Stimulated activated CD4-positive, alpha-beta T cell treated with anti-CD3 and anti-CD28 coated beads, TNF-alpha, amount 100 ng/mL, for 1 hour (primary cell): ENCODE results near the gene DGKQ.
"Not testable (repeated sequence)": the region's sequence is repeated elsewhere in the genome, so short reads cannot be mapped to it uniquely, and the experiment has no call there.

Experiments used
- DNase-seq, 3 donors: peaks; one replicate each; pipeline ENCODE4 v3.0.0-alpha.2; 2020; ENCODE audit warnings: low read depth in 3 of 3, low spot score in 1 of 3

Gene DGKQ

DNA sequence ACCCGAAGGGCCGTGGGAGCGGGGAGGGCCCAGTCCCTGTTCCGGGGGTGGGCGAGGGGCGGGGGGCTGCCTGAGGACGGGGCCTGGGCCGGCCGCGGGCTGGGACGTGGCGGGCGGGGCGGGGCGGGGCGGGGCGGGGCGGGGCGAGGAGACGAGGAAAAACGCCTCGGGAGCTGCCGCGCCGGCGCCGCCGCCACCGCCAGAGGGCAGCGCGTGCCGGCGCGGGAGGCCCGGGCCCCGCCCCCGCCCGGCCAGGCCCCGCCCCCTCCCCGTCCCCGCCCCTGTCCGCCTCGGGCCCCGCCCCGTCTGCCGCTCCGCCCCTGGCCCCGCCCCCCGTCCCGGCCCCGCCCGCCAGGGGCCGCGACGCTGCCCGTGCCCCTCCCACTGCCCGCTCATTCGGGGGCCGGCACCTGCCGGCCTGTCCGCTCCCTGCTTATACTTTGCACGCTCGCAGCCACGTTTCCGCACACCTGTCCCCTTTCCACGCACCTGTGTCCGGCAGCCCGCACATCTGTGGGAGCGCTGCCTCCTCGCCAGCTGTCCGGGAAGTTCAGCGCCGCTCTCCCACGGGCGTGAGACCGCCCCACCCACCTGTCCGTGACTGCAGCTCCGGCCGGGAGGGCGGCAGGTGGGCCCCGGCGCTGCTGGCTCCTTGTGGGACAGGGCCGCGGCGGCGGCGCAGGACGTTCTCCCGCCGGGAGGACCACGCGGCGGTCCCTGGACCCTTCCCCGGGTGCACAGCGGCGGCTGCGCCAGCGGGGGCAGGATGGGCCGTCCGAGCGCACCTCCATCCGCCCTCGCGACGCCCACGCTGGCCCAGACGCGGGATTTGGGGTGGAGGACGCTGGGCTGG, 36.4 kb upstream of the DGKQ start:
- DNase-seq, result peak; percentile 50 to 72 (median 61)

DNA sequence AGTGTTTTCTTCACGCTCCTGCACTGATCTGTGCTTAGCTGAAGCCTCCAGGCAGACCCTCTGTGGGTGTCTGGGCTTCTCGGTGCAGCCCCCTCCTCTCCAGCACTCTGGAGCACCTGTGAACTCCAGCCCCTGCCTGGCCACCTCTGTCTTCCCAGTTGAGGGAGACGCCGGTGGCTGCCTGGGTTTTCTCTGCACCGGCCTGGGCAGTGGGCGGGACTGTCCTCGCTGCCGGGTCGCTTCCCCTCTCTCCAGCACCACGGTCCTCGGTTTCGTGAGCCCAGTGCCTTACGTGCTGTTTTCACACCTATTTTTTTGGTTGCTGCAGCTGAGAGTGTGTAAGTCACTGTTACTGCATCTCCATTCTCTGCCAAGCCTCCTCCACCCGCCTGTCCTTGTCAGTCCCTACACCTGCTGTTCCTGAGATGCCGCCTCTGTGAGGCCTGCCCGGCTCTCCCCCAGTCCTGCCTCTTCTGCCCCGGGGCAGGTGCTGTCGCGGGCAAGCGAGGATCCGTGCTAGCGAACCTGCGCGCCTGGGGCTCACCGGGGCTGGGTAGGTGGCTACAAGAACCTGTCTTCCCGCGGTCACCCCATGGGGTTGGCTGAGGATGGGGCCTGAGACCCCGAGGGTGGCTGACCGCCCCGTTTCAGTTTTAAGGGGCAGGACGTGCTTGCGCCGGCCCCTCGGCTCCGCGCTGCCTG, 35.6 kb upstream of the DGKQ start:
- peak in 1 of 3 donors; percentile 10 for DNase-seq

DNA sequence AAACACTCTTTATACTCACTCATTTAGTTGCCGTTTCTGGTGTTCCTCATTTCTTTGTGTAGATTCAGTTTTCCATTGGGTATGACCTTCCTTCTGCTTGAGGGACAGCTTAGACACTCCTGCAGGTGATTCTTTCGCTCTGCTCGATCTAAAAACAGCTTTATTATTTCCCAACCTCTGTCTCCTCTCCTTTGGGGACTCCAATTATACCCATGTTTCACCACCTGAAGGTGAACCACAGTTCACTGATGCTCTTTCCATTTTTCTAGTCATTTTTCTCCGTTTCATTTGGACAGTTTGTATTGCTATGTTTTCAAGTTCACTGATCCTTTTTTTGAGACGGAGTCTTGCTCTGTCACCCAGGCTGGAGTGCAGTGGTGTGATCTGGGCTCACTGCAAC, 33.5 kb upstream of the DGKQ start:
- no peak for DNase-seq

DNA sequence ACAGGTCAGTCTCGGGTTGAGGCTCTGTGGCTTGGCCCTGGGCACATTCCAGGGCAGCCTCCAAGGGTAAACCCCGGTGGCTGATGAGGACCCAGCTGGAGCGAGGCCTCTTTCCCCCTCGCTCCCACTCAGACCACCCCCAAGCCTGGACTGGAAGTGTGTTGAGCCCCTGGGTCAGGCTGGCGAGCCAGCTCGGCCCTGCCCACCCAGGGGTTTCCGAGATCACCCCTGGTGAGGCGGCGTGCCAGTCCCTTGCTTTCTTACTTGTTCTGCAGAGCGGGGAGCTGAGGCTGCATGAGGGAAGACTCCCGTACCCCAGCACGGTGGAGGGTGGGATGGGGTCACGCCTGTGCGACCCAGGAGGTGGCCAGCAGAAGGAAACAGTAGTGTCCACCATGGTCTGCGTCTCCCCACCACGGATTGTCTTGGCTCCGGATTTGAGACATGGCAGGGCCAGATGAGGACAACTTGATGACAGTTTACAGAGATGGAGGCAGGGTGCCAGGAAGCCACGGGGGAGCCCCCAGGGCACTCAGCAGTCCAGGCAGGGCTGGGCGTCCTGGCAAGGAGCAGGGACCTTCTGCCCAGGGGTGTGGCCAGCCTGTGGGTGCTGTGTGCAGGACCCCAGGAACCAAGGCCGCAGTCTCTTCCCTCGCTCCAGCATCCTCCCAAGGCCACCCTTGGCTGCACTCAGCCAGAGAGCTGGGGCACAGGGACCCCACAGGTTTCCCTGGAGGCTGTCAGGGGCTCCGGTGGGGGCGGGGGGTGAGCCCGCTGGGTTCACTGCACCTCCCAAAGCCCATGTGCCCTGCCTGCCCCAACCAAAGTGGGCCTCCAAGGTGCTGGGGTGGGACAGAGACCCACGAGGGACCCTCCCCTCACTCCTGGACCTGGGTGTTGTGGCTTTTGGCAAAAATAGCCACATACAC, 31.5 kb upstream of the DGKQ start:
- no peak for DNase-seq

DNA sequence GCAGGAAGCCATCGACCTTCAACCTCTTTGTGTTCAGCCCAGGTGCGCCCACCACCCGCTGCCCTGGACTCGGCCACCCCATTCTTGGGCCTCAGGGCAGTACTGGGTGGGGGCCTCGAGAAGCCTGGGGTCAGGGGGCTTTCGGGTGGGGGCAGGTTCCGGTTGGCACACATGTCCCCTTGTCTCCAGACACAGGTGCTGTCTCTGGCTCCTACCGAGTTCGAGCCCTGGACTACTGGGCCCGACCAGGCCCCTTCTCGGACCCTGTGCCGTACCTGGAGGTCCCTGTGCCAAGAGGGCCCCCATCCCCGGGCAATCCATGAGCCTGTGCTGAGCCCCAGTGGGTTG, 30.7 kb upstream of the DGKQ start:
- no peak for DNase-seq

DNA sequence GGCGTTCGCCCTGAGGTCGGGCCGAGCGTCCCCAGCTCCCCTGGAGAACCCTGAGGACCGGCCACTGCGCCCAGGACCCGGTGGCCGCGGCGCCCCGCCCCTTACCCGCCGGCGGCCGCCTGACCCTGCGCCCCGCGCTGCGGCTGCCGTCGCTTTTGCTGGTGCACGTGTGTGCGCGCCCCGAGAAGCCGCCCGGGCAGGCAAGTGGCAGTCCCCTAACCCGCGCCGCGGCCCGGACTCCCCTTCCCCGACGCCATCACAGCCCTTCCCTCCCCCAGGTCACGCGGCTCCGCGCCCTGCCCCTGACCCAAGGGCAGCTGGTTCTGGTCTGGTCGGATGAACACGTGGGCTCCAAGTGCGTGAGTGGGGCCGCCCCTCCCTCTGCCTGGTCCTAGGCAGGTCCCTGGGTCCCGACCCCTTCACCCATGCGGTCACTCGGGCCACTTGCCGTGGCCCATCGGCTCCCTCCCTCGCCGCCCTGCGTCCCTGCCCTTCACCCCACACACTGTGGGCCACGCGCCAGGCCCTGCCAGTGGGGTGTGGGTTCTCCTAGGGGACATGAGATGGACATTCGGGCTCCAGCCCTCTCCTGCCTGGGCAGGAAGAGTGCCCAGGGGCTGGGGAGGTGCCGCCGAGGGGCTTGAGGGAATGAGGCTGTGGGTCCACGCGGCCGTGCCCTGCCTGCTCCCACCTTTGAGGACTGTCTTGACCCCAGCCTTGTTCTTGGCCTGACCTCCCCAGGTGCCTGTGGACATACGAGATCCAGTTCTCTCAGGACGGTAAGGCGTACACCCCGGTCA, 30.1 kb upstream of the DGKQ start:
- no peak for DNase-seq

DNA sequence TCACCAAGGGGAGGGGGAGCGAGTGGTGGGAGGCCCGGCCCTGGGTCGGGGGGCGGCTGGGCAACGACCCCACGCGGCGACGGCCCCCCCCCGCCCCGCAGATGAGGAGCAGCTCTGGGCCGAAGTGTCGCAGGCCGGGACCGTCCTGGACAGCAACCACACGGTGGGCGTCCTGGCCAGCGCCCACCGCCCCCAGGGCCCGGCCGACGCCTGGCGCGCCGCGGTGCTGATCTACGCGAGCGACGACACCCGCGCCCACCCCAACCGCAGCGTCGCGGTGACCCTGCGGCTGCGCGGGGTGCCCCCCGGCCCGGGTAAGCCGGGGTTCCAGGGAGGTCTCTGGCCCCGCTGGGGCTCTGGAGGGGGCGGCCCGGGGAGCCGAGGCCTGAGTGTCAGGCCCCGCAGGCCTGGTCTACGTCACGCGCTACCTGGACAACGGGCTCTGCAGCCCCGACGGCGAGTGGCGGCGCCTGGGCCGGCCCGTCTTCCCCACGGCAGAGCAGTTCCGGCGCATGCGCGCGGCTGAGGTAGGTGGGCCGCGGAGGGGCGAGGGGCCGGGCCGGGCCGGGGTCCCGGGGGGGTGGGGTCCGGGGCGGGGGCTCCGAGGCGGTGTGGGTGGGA, 29.4 kb upstream of the DGKQ start:
- DNase-seq, result no peak

DNA sequence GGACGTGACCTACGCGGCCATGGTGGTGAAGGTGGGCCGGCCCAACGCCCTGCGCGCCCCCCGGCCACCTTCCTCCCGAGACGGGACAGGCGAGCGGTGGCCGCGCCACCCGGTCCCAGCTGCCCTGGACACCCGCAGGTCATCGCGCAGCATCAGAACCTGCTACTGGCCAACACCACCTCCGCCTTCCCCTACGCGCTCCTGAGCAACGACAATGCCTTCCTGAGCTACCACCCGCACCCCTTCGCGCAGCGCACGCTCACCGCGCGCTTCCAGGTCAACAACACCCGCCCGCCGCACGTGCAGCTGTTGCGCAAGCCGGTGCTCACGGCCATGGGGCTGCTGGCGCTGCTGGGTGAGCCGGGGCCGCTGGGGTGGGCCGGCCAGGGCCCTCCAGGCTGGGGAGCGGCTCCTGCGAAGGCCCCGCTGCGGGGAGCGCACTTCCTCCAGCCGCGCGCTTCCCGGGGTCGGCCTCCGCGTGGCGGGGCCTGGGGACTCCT, 28.8 kb upstream of the DGKQ start:
- DNase-seq, result no peak

DNA sequence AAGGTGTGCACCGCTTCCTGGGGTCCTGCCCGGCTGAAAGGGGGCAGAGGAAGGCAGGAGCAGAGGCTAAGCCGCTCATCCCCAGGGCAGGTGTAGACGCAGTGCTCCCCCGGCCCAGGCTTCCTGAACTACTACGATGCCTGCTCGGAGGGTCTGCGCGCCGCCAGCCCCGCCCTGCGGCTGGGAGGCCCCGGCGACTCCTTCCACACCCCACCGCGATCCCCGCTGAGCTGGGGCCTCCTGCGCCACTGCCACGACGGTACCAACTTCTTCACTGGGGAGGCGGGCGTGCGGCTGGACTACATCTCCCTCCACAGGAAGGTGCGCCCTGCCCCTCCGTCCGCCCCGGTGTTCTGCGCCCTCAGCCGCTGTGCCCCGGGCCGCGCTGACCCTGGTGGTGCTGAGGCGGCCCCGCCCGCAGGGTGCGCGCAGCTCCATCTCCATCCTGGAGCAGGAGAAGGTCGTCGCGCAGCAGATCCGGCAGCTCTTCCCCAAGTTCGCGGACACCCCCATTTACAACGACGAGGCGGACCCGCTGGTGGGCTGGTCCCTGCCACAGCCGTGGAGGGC, 28.3 kb upstream of the DGKQ start:
- no peak for DNase-seq

DNA sequence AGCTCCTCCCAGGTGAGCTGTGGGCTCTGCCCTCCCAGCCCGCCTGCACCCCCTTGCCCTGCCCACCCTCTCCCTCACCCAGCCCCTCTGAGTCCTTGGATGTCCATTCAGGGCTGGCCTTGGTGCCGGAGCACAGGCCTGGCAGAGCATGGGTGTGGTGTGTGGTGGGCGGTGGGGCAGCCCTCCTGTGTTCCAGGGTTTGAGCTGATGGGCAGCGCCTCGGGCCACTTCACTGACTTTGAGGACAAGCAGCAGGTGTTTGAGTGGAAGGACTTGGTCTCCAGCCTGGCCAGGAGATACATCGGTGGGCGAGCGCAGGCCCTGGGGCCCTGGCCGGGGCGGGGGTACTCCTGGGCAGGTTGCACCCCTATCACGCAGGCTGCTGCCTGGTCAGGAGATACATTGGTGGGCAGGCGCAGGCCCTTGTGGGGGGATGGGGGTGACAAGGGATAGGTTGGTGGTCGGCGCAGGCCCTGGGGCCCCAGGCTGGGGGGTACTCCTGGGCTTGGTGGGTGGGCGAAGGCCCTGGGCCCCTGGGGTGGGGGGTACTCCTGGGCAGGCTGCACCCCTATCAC, 27.4 kb upstream of the DGKQ start:
- DNase-seq, result no peak

DNA sequence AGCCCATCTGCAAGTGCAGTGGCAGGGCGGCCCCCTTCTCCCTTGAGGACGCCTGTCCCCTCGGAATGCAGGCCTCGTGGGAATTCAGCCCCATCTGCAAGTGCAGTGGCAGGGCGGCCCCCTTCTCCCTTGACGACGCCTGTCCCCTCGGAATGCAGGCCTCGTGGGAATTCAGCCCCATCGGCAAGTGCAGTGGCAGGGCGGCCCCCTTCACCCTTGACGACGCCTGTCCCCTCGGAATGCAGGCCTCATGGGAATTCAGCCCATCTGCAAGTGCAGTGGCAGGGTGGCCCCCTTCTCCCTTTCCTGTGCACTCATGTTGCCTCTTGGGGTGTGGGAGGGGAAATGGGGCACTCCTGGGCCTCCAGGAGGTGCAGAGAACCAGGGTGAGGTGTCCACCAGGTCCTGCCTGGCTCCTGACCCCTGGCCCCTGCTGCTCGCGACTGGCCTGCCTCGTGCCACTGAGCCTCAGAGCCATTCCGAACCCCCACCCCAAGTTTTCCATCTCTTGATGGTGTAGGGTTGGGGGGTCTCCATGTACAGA, 26.6 kb upstream of the DGKQ start:
- no peak for DNase-seq

DNA sequence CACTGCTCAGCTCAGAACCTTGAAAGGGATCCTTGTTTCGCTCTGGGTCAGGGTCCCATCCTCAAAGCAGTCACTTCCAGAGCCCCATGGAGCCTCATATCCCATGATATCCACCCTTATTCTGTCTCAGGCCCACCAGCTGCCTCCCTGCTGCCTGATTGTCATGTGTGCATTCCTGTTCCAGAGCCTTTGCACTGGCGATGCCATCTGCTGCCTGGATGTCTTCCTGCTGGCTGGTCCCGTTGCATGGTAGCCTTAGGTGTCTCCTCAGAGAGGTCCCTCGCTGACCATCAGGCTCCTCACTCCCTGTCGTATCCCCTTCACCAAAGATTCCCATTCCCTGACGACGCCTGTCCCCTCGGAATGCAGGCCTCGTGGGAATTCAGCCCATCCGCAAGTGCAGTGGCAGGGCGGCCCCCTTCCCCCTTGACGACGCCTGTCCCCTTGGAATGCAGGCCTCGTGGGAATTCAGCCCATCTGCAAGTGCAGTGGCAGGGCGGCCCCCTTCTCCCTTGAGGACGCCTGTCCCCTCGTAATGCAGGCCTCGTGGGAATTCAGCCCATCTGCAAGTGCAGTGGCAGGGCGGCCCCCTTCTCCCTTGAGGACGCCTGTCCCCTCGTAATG, 26.0 kb upstream of the DGKQ start:
- not testable (repeated sequence) for DNase-seq

DNA sequence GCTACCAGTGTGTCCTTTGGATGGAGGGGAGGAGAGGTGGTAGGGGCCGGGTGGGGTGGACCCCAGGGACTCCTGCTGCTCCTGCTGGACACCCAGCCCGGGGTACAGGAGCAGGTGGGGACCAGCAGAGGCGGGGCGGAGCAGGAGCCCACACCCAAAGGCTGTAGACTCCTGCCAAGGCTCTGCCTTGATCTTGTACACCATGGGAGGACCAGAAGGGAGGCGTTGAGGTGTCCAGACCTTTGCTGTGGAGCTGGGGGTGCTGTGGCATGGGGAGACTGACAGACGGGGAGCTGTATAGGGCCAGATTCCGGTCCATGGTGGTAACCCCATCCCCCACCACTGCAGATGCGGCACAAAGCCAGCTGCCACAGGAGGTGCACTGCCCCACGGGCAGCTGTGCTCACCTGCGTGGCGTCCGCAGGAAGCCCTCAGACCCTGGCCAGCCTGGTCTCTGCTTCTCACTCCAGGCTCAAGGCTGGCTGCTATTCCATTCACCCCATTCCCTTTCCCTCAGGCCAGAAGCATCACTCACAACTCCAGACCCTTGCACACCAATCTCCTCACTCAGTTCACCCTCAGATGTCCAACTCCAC, 24.8 kb upstream of the DGKQ start:
- no peak for DNase-seq

DNA sequence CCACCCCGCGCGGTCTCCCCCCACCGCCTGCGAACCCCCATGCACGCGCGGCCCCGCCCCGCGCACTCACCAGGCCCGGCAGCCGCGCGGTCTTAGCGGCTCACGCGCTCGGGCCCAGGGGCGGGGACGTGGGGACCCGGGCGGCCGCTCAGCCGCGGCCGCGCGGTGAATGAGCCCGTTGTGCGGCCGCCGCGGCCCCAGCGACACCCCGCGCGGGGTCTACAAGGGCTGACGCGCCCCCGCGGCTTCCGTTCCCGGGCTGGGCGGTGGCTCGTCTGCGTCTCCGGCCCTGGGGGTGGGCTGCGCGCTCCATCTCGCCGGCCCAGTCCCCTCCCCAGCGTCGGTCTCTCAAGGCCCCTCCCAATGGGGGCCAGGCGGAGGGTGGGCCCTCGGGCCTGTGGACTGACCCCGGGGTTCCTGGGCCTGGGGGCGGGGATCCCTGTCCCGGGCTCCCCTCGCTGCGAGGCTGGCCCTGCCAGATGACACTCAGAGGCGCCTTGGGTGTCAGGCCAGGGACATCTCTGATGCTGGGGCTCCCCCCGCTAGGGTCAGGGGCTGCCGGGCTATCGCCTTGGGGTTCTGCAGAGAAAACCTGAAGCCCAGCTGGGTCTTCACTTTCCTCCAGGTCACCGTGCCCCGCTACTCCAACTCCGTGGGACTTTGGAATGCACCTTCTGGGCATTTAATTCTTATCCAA, 24.2 kb upstream of the DGKQ start:
- DNase-seq, result no peak

DNA sequence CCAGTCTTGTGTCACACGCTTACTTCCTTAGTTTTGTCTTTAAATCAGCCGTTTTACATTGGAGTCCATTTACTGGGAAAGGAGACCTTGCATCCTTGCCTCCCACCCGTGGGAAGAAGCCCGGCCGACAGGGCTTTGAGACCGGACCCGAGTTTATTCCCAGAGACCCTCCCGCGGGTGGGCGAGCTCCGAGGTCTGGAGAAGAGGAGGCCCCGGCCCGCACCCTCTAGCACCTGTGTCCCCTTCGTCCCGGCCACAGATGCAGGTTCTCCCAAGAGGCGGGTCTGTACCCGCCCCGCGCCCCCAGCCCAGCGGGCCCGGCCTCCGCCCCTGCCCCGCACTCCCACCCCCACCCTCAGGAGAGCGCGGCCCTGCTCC, 23.6 kb upstream of the DGKQ start:
- no peak for DNase-seq

DNA sequence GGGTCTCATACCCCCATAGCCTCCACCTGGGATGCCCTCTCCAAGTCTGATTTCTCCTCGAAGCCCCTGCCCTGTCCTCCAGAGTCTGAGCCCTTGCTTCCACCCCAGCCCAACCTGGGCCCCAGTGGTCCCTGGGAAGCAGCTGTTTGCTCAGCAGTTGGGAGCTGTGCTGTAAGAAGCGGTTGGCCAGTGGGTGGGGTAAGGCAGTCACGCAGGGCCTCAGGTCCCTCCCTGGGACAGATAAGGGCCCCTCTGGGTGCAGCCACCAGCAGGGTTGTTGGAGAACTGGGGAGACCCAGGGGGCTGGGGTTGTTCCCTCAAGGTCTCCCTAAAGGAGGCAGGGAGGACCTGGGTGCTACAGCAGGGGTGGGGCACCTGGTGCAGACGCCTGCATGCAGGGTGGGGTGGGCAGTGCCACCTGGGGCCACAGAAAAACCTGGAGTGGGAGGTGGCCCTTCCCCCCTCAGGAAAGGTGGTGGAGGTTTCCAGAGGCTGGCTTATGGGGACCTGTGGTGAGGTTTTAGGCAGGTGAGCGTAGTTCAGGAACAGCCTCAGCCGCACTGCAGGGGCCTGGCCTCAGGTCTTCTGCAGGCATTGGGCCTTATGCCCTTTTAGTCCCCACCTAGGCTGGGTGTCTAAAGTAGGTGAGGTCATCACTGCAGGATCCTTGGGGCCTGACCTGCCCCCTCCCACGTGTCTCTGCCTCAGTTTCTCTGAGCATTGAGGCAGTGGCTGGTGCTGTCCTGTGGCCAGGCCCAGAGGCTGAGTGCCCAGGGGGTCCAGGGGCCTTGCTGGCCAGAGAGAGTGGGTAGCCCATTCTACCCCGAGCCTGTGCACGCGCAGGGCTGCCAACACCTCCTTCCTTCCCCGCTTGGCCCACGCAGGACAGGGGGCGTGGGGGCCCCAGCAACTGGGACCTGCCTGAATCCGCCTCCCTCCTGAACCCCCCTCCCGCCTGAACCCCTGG, 22.9 kb upstream of the DGKQ start:
- DNase-seq, result no peak
